Neural progenitor cell (in vitro differentiated cells): Measurements from ENCODE around the gene PI16. TPM values are rescaled to one million over a fixed set of nuclear protein-coding genes. Genes with fewer than 3 reads are reported as not detected.

ENCODE experiments used
- DNase-seq: peaks from one replicate; pipeline ENCODE4 v3.0.0-alpha.2; 2016; ENCODE audit warnings: low spot score
- H2AFZ ChIP-seq: fragments of 200-600 bp; sonication (generic); replicated peaks from 2 replicates; pipeline ENCODE4 v1.6.1; 2016; ENCODE audit warnings: antibody characterized with exemption
- H3F3A ChIP-seq: fragments of 200-600 bp; sonication (generic); 2 replicates; pipeline ENCODE4 v1.6.1; 2016; ENCODE audit warnings: antibody characterized with exemption, low read depth
- H3K27ac ChIP-seq: fragments of 200-600 bp; sonication (generic); 2 replicates; pipeline ENCODE4 v1.5.1; 2016; ENCODE audit warnings: mild to moderate bottlenecking
- H3K27me3 ChIP-seq: fragments of 200-600 bp; sonication (generic); 2 replicates; pipeline ENCODE4 v1.6.1; 2016; ENCODE audit warnings: mild to moderate bottlenecking, moderate library complexity
- H3K36me3 ChIP-seq: fragments of 200-600 bp; sonication (generic); 2 replicates; pipeline ENCODE4 v1.5.1; 2016
- H3K4me1 ChIP-seq: fragments of 200-600 bp; sonication (generic); 2 replicates; pipeline ENCODE4 v1.6.1; 2016; ENCODE audit warnings: mixed run types
- H3K4me2 ChIP-seq: fragments of 200-600 bp; sonication (generic); 2 replicates; pipeline ENCODE4 v1.6.1; 2016
- H3K4me3 ChIP-seq: fragments of 200-600 bp; sonication (generic); 2 replicates; pipeline ENCODE4 v1.5.1; 2016
- H3K79me2 ChIP-seq: fragments of 200-600 bp; sonication (generic); 2 replicates; pipeline ENCODE4 v1.6.1; 2016; ENCODE audit warnings: low read depth
- H3K9ac ChIP-seq: fragments of 200-600 bp; sonication (generic); 2 replicates; pipeline ENCODE4 v1.6.1; 2016
- H3K9me3 ChIP-seq: fragments of 200-600 bp; sonication (generic); 2 replicates; pipeline ENCODE4 v1.5.1; 2016; ENCODE audit warnings: low read depth
- H4K20me1 ChIP-seq: fragments of 200-600 bp; sonication (generic); 2 replicates; pipeline ENCODE4 v1.6.1; 2016; ENCODE audit warnings: low read depth
- H3K27ac Mint-ChIP-seq: 3 replicates; pipeline ENCODE4 v1.8.0; 2021; ENCODE audit warnings: mixed read lengths
- H3K27me3 Mint-ChIP-seq: 2 replicates; pipeline ENCODE4 v1.8.0; 2022; ENCODE audit warnings: low read depth, mild to moderate bottlenecking, inconsistent platforms, moderate library complexity, mixed read lengths; ENCODE audit not compliant: insufficient read depth
- H3K36me3 Mint-ChIP-seq: 3 replicates; pipeline ENCODE4 v1.8.0; 2021; ENCODE audit warnings: mixed read lengths
- H3K4me1 Mint-ChIP-seq: 3 replicates; pipeline ENCODE4 v1.8.0; 2021; ENCODE audit warnings: mixed read lengths
- H3K4me3 Mint-ChIP-seq: 3 replicates; pipeline ENCODE4 v1.8.0; 2021; ENCODE audit warnings: mild to moderate bottlenecking, moderate library complexity, mixed read lengths
- H3K9me3 Mint-ChIP-seq: 3 replicates; pipeline ENCODE4 v1.8.0; 2020; ENCODE audit warnings: mixed read lengths
- EZH2 ChIP-seq: fragments of 200-600 bp; sonication (generic); IDR thresholded peaks from 2 replicates; pipeline ENCODE4 v1.6.1; 2017; ENCODE audit warnings: antibody characterized with exemption, mild to moderate bottlenecking, moderate library complexity
- EZH2phosphoT487 ChIP-seq: fragments of 200-600 bp; sonication (generic); IDR thresholded peaks from 2 replicates; pipeline ENCODE4 v1.6.1; 2017; ENCODE audit warnings: antibody characterized with exemption
- total RNA-seq: library from RNA; depleted of rRNA; stranded (reverse); fragments of >200 nt; gene quantifications from 2 replicates; pipeline ENCODE4 v1.2.3, GENCODE V29; 2015; ENCODE audit warnings: low replicate concordance
- TF ChIP-seq, protein P1 (sequence below): fragments of 200-600 bp; sonication (generic); IDR thresholded peaks from 2 replicates; pipeline ENCODE4 v1.5.1; 2017; ENCODE audit warnings: antibody characterized with exemption, mild to moderate bottlenecking

The PI16 gene
- total RNA-seq, 1 donor from 2014 or later = not detected

DNA sequence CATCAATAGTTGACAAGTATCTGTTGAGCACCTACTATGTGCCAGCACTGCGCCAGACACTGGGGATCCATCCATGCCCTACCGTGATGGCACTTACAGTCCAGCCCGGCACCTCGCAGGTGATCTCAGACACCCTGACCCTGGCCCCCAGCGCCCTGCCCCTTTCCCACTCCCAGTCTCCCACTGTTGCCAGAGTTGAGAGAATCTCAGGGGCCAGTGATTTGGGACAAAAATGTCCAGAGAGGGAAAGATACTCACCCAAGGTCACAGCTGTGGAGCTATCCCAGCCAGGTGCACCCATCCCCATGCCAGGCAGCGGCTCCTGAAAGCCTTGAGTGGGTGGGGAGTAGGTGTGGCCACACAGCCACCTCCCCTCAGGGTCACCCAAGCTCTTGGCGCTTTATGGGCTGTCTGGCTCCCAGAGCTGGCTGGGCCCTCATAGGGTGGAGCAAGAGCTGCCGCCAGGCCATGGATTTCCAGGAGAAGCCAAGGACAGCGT lies 3.3 kb downstream of the PI16 start:
- Mint-ChIP-seq H3K27me3 (peaks cover 8% of the 10 kb centered on the region), H3K4me1 (peaks cover 8% of the 10 kb centered on the region), H3K36me3 (no peaks in the 10 kb centered on the region), H3K4me3 (no peak overlapping the region), H3K27ac (no peak overlapping the region), H3K9me3 (no peaks in the 10 kb centered on the region)
- Histone ChIP-seq H3K36me3 (no peaks in the 10 kb centered on the region), H3K4me1 (no peaks in the 10 kb centered on the region), H3K4me2 (no peak overlapping the region), H3K79me2 (no peaks in the 10 kb centered on the region), H3F3A (peaks cover 3% of the 10 kb centered on the region), H3K27me3 (no peaks in the 10 kb centered on the region), H3K27ac (no peak overlapping the region), H3K9ac (no peak overlapping the region), H3K4me3 (no peak overlapping the region), H4K20me1 (no peaks in the 10 kb centered on the region), H2AFZ (no peak overlapping the region), H3K9me3 (no peaks in the 10 kb centered on the region)
- DNase-seq = no peak
- TF ChIP-seq, protein P1, sequence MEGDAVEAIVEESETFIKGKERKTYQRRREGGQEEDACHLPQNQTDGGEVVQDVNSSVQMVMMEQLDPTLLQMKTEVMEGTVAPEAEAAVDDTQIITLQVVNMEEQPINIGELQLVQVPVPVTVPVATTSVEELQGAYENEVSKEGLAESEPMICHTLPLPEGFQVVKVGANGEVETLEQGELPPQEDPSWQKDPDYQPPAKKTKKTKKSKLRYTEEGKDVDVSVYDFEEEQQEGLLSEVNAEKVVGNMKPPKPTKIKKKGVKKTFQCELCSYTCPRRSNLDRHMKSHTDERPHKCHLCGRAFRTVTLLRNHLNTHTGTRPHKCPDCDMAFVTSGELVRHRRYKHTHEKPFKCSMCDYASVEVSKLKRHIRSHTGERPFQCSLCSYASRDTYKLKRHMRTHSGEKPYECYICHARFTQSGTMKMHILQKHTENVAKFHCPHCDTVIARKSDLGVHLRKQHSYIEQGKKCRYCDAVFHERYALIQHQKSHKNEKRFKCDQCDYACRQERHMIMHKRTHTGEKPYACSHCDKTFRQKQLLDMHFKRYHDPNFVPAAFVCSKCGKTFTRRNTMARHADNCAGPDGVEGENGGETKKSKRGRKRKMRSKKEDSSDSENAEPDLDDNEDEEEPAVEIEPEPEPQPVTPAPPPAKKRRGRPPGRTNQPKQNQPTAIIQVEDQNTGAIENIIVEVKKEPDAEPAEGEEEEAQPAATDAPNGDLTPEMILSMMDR = no peak
- TF ChIP-seq EZH2phosphoT487 (no peak), EZH2 (no peak)

DNA sequence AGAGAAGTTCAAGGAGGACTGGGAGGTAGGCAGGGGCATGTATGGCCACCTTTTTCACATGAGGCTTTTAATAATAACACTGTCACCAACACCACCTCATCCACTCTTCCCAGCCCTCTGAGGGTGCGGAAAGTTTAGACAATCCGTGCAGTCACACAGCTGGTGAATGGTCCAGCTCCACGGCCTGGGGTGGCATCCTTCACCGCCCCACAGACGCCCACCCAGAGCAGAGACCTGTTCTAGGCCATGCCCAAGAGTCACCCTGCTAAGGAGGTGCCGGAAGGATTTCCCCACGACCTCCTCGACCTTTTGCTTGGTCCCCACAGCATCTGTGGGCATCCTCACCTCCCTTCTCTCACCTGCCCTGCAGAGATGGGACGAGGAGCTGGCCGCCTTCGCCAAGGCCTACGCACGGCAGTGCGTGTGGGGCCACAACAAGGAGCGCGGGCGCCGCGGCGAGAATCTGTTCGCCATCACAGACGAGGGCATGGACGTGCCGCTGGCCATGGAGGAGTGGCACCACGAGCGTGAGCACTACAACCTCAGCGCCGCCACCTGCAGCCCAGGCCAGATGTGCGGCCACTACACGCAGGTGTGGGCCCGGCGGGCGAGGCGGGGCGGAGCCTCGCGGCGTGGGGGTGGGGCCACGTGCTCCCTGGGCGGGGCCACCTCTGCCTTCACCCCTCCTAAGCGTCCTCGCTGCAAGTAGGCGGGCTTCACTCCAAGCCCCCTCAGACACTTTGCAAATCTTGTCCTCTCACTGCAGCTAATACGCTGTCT lies 4.4 kb downstream of the PI16 start:
- Histone ChIP-seq H3K27ac (no peak overlapping the region), H3K79me2 (no peaks in the 10 kb centered on the region), H3K27me3 (no peaks in the 10 kb centered on the region), H3K9ac (no peak overlapping the region), H3K4me3 (no peak overlapping the region), H3K4me1 (peaks cover 4% of the 10 kb centered on the region), H3K9me3 (no peaks in the 10 kb centered on the region), H3K4me2 (no peak overlapping the region), H3K36me3 (no peaks in the 10 kb centered on the region), H3F3A (peaks cover 8% of the 10 kb centered on the region), H2AFZ (no peak overlapping the region), H4K20me1 (no peaks in the 10 kb centered on the region)
- TF ChIP-seq EZH2 = no peak
- TF ChIP-seq EZH2phosphoT487 = no peak
- TF ChIP-seq, protein P1 = no peak
- H3K4me1 Mint-ChIP-seq = peaks cover 17% of the 10 kb centered on the region
- no peak overlapping the region for H3K27ac Mint-ChIP-seq
- H3K27me3 Mint-ChIP-seq = peaks cover 6% of the 10 kb centered on the region
- H3K4me3 Mint-ChIP-seq = no peak overlapping the region
- no peaks in the 10 kb centered on the region for H3K9me3 Mint-ChIP-seq
- no peaks in the 10 kb centered on the region for H3K36me3 Mint-ChIP-seq
- no peak for DNase-seq

DNA sequence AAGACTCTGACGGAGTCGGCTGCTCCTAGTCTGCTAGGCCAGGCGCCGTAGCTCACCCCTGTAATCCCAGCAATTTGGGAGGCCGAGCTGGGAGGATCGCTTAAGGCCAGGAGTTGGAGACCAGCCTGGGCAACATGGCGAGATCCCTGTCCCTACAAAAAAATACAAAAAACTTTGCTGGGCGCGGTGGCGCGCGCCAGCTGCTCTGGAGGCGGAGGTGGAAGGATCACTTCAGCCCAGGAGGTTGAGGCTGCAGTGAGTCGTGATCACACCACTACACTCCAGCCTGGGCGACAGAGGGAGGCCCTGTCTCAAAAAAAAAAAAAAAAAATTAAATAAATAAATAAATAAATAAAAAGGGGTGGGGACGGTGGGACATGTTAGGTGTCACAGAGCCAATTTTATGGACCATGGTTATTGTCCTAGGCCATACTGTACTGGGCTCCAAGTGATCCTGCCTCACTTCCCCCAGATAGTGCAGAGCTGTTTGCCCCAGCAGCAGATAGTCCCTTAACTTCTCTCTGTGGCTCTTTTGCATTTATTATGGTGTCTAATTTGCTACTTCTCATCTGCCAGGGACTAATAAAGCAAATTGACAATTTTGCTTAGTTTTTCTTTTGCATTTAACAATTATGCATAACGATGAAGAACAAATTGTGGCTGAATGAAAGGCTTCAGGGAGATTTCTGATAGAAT lies 5.2 kb downstream of the PI16 start:
- H3K4me2 ChIP-seq = no peak overlapping the region
- H3K79me2 ChIP-seq = no peaks in the 10 kb centered on the region
- Mint-ChIP-seq H3K36me3 (no peaks in the 10 kb centered on the region), H3K9me3 (no peaks in the 10 kb centered on the region), H3K4me3 (no peak overlapping the region), H3K27me3 (peaks cover 6% of the 10 kb centered on the region), H3K4me1 (peaks cover 19% of the 10 kb centered on the region), H3K27ac (no peak overlapping the region)
- no peak overlapping the region for H3K9ac ChIP-seq
- no peaks in the 10 kb centered on the region for H3K36me3 ChIP-seq
- no peak overlapping the region for H3K4me3 ChIP-seq
- no peaks in the 10 kb centered on the region for H4K20me1 ChIP-seq
- TF ChIP-seq EZH2phosphoT487 (no peak), EZH2 (no peak)
- TF ChIP-seq, protein P1 = no peak
- no peaks in the 10 kb centered on the region for H3K27me3 ChIP-seq
- no peak overlapping the region for H3K27ac ChIP-seq
- no peaks in the 10 kb centered on the region for H3K9me3 ChIP-seq
- no peak for DNase-seq
- H3K4me1 ChIP-seq = peaks cover 4% of the 10 kb centered on the region
- no peak overlapping the region for H2AFZ ChIP-seq
- H3F3A ChIP-seq = peaks cover 8% of the 10 kb centered on the region
